BE2C (cell line): ENCODE data around the gene TSHZ1.

Experiments used
- DNase-seq: peaks from one replicate; pipeline ENCODE4 v3.0.0-alpha.2; 2020
- H3K27me3 ChIP-seq: fragments of 250-450 bp; sonication (Bioruptor Pico); 2 replicates; pipeline ENCODE4 v1.5.1; 2020; ENCODE audit warnings: mild to moderate bottlenecking
- H3K36me3 ChIP-seq: fragments of 250-450 bp; sonication (Bioruptor Pico); 2 replicates; pipeline ENCODE4 v1.5.1; 2020; ENCODE audit warnings: mild to moderate bottlenecking
- H3K4me1 ChIP-seq: fragments of 250-450 bp; sonication (Bioruptor Pico); 2 replicates; pipeline ENCODE4 v1.5.1; 2020
- H3K4me3 ChIP-seq: 2 replicates; pipeline ENCODE4 v1.5.1; 2011; ENCODE audit warnings: low read depth, low read length
- H3K9me3 ChIP-seq: fragments of 250-450 bp; sonication (Bioruptor Pico); 2 replicates; pipeline ENCODE4 v1.5.1; 2020
- TF ChIP-seq, protein P1 (sequence below): IDR thresholded peaks from 2 replicates; pipeline ENCODE4 v1.5.1; 2012; ENCODE audit warnings: mild to moderate bottlenecking, low read depth, low read length

The TSHZ1 gene

DNA sequence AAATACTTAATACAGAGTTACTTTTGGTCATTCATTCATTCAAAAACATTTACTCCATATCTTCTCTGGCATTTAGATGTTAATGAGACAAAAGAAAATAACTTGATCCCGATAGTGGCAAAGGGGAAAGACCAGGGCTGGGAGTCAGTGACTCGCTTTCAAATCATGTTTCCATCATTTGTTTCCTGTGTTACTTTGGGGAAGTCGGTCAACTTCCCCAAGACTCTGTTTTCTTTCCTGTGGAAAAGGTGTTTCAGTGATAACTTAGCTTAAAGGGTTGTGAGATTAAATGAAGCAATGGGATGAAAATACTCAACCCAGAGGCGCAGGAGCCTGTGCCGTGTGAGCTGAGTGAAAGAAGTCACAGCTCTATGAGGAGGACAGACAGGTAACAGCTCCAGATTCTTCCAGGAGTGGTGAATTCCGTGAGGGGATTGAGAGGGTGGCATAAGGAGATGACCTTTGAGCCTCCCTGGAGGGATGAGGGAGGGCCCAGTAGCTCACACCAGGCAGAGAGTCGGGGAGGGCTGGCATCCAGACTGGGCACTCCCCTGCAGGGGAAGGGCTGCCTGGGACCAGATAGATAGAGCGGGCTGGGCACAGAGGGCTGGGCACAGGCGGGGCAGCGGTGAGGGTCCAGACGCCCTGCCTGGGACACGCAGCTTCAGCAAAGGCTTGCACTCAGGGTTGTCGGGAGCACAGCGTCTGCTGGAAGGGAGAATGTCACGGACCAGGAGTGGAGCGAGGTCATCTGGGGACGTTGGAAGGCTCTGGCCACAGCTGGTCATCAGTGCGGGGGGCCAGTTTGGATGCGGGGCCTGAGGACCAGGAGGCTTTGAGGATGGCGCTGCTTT lies 70.1 kb downstream of the TSHZ1 start:
- Histone ChIP-seq H3K9me3 (no peaks in the 10 kb centered on the region), H3K27me3 (no peaks in the 10 kb centered on the region), H3K36me3 (no peaks in the 10 kb centered on the region), H3K4me3 (no peak overlapping the region), H3K4me1 (no peaks in the 10 kb centered on the region)
- TF ChIP-seq, protein P1, sequence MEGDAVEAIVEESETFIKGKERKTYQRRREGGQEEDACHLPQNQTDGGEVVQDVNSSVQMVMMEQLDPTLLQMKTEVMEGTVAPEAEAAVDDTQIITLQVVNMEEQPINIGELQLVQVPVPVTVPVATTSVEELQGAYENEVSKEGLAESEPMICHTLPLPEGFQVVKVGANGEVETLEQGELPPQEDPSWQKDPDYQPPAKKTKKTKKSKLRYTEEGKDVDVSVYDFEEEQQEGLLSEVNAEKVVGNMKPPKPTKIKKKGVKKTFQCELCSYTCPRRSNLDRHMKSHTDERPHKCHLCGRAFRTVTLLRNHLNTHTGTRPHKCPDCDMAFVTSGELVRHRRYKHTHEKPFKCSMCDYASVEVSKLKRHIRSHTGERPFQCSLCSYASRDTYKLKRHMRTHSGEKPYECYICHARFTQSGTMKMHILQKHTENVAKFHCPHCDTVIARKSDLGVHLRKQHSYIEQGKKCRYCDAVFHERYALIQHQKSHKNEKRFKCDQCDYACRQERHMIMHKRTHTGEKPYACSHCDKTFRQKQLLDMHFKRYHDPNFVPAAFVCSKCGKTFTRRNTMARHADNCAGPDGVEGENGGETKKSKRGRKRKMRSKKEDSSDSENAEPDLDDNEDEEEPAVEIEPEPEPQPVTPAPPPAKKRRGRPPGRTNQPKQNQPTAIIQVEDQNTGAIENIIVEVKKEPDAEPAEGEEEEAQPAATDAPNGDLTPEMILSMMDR = no peak
- DNase-seq = no peak

GRCh38 chr18:75282746-75283145 lies 72.1 kb downstream of the TSHZ1 start:
- no peak for DNase-seq
- no peaks in the 10 kb centered on the region for H3K36me3 ChIP-seq
- H3K27me3 ChIP-seq = no peaks in the 10 kb centered on the region
- H3K9me3 ChIP-seq = no peaks in the 10 kb centered on the region
- H3K4me3 ChIP-seq = no peak overlapping the region
- no peaks in the 10 kb centered on the region for H3K4me1 ChIP-seq
- TF ChIP-seq, protein P1 = no peak

DNA sequence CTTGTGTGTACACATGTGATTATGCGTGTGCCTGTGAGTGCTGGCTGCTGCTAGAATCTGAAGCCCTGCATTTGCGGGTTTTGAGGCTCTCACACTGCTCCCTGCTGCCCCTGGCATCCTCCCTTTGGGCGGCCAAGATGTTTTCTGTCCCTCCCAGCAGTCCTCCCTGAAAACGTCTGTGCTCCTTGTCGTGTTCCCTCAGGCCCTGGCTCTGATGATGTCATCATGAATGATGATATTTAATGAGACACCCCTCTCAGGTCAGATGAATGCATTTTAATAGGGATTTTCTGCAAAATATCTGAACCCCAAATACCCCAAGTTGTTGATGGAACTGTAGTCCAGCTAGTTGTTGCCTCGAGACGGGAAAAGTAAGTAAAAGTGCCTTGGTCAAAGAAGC lies 73.1 kb downstream of the TSHZ1 start:
- no peaks in the 10 kb centered on the region for H3K27me3 ChIP-seq
- no peaks in the 10 kb centered on the region for H3K9me3 ChIP-seq
- H3K4me3 ChIP-seq = no peak overlapping the region
- H3K4me1 ChIP-seq = no peaks in the 10 kb centered on the region
- TF ChIP-seq, protein P1 = no peak
- no peak for DNase-seq
- H3K36me3 ChIP-seq = no peaks in the 10 kb centered on the region

DNA sequence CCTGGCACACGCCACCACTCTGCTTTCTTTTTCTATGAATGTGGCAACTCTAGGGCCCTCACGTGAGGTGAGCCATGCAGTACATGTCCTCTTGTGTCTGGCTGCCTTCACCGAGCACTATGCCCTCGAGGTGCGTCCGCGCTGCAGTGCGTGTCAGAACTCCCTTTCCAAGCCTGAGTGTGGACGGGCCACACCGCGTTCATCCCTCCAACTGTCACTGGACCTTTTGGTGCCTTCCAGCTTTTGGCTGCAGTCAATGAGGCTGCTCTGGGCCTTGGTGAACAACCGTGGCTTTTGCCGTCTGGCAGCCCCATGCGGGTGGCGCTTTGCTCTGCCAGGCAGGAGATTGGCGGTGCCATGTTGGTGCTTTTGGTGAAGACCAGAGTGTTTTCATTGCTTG lies 74.0 kb downstream of the TSHZ1 start:
- TF ChIP-seq, protein P1 = no peak
- no peaks in the 10 kb centered on the region for H3K4me1 ChIP-seq
- no peaks in the 10 kb centered on the region for H3K36me3 ChIP-seq
- DNase-seq = no peak
- no peak overlapping the region for H3K4me3 ChIP-seq
- no peaks in the 10 kb centered on the region for H3K27me3 ChIP-seq
- no peaks in the 10 kb centered on the region for H3K9me3 ChIP-seq

GRCh38 chr18:75285876-75286275 lies 75.3 kb downstream of the TSHZ1 start:
- H3K9me3 ChIP-seq = no peaks in the 10 kb centered on the region
- DNase-seq = no peak
- no peaks in the 10 kb centered on the region for H3K27me3 ChIP-seq
- H3K4me1 ChIP-seq = no peaks in the 10 kb centered on the region
- TF ChIP-seq, protein P1 = no peak
- H3K36me3 ChIP-seq = no peaks in the 10 kb centered on the region
- H3K4me3 ChIP-seq = no peak overlapping the region

DNA sequence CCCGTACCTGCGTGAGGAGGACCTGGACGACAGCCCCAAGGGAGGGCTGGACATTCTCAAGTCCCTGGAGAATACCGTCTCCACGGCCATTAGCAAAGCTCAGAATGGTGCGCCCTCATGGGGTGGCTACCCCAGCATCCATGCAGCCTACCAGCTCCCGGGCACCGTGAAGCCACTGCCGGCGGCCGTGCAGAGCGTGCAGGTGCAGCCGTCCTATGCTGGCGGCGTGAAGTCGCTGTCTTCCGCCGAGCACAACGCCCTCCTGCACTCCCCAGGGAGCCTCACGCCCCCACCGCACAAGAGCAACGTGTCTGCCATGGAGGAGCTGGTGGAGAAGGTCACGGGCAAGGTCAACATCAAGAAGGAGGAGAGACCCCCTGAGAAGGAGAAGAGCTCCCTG lies 76.4 kb downstream of the TSHZ1 start:
- Histone ChIP-seq H3K36me3 (no peaks in the 10 kb centered on the region), H3K27me3 (no peaks in the 10 kb centered on the region), H3K9me3 (no peaks in the 10 kb centered on the region), H3K4me3 (no peak overlapping the region), H3K4me1 (no peaks in the 10 kb centered on the region)
- DNase-seq = no peak
- TF ChIP-seq, protein P1 = no peak
